ENCODE results near the gene DDX28. TPM values are rescaled to one million over a fixed set of nuclear protein-coding genes. Genes with fewer than 3 reads are reported as not detected.

Gene DDX28
- total and polyA plus RNA-seq, 2 donors (not counting 3 experiments of a cell fraction or from before 2014, with no cell fraction given) = 8.4 to 12.5 TPM

DNA sequence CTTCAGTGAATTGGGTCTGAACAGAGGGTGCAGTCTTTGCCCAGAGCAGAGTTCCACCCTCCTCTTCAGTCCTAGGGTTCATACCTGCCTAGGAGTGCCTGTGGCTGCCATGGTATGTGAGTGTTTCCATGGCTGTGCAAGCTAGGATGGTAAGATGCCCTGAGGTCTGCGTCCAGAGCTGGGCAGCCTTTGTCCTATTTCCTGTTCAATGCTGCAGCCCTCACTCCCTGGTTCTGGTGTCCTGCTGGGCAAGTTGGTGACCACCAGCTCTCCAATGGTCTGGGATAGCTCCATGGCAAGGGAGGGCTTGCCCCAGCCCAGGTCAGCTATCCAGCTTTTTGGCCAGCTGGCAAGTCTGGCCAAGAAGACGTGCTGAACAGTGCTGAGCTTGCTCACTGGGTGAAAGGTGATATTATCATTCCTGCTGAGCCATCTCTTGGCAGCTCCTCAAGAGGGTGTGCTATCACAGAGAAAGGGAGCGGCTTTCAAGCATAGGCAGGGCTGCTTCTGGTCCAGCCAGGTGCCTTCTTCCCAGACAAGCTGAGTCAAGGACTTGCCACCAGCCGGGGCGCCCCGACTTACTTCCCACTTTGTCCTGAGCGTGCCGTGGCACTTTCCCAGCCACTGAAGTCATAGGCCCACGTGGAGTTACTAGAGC, 49.1 kb upstream of the DDX28 start:
- Histone ChIP-seq H3K79me2 (ENCODE audit: control insufficient read depth, insufficient read depth, low read length) (no peaks in the 10 kb centered on the region), H3K9me1 (replicated peaks; ENCODE audit: control insufficient read depth, extremely low read depth, insufficient read depth, low read length) (no peaks in the 10 kb centered on the region), H3K9ac (replicated peaks; ENCODE audit: extremely low read depth, insufficient read depth, low read length) (no peak overlapping the region), H3K27me3 (ENCODE audit: control insufficient read depth in 2 of 2, insufficient read depth in 2 of 2, low read length in 2 of 2) (no peaks in the 10 kb centered on the region), H3K4me2 (ENCODE audit: insufficient read depth, low read length) (no peak overlapping the region), H3K27ac (ENCODE audit: insufficient read depth, low read depth, low read length) (no peak overlapping the region), H3K4me3 (replicated peaks in 1 of 3; ENCODE audit: insufficient read depth in 1 of 3, low read depth in 1 of 3, low read length in 3 of 3) (no peak overlapping the region), H3K4me1 (ENCODE audit: control insufficient read depth, extremely low read depth, insufficient read depth, low read length) (no peaks in the 10 kb centered on the region), H2AFZ (ENCODE audit: low read depth, low read length) (no peak overlapping the region), H3K9me3 (replicated peaks; ENCODE audit: control insufficient read depth, insufficient read depth, low read length) (no peaks in the 10 kb centered on the region), H4K20me1 (replicated peaks; ENCODE audit: control insufficient read depth, extremely low read depth, insufficient read depth, low read length) (no peaks in the 10 kb centered on the region), H3K36me3 (ENCODE audit: control insufficient read depth in 2 of 2, extremely low read depth in 1 of 2, insufficient read depth in 2 of 2, low read length in 2 of 2) (peaks cover 0 to 36% of the 10 kb centered on the region in 2 experiments)
- dilution Hi-C loops (cut with MboI; ENCODE audit: extremely low pct_ligation_motif_present, low sequenced_read_pairs) (no loop called here), intact Hi-C loops (cut with micrococcal nuclease) (no loop called here)
- no peak for FAIRE-seq
- POLR2A ChIA-PET = interaction anchor here (0.5 kb wide), 1 partner anchor 79 kb away, joined by 3 read pairs; no protein-coding TSS in a partner anchor
- TF ChIP-seq GATA2 (IDR thresholded peaks at IDR 0.05; ENCODE audit: insufficient read depth, insufficient read length, low read depth, low read length) (no peak), MYC (IDR thresholded peaks at IDR 0.05; ENCODE audit: low read depth, low read length) (no peak), POLR2A (IDR thresholded peaks at IDR 0.05; ENCODE audit: low read depth, low read length) (no peak), JUN (IDR thresholded peaks at IDR 0.05; ENCODE audit: borderline replicate concordance, insufficient read depth, insufficient read length, low read depth) (no peak), POLR2AphosphoS5 (IDR thresholded peaks at IDR 0.05; ENCODE audit: insufficient read depth, low read depth, low read length) (no peak), EZH2 (IDR thresholded peaks at IDR 0.05; ENCODE audit: borderline replicate concordance, low read depth, low read length, severe bottlenecking) (no peak), FOS (IDR thresholded peaks at IDR 0.05; ENCODE audit: borderline replicate concordance, insufficient read depth, low read length) (no peak)
- TF ChIP-seq, protein P1, sequence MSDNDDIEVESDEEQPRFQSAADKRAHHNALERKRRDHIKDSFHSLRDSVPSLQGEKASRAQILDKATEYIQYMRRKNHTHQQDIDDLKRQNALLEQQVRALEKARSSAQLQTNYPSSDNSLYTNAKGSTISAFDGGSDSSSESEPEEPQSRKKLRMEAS (IDR thresholded peaks at IDR 0.05; ENCODE audit: insufficient read depth, insufficient read length) = no peak
- TF ChIP-seq, protein P2, sequence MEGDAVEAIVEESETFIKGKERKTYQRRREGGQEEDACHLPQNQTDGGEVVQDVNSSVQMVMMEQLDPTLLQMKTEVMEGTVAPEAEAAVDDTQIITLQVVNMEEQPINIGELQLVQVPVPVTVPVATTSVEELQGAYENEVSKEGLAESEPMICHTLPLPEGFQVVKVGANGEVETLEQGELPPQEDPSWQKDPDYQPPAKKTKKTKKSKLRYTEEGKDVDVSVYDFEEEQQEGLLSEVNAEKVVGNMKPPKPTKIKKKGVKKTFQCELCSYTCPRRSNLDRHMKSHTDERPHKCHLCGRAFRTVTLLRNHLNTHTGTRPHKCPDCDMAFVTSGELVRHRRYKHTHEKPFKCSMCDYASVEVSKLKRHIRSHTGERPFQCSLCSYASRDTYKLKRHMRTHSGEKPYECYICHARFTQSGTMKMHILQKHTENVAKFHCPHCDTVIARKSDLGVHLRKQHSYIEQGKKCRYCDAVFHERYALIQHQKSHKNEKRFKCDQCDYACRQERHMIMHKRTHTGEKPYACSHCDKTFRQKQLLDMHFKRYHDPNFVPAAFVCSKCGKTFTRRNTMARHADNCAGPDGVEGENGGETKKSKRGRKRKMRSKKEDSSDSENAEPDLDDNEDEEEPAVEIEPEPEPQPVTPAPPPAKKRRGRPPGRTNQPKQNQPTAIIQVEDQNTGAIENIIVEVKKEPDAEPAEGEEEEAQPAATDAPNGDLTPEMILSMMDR (IDR thresholded peaks at IDR 0.05; ENCODE audit: extremely low read depth in 1 of 2, insufficient read depth in 1 of 2, low read depth in 1 of 2, low read length in 2 of 2) = no peak
- no peak for DNase-seq (ENCODE audit: low read depth, low spot score)
- no TSS peak for BruUV-seq (replicated peaks)
- CTCF ChIA-PET = interaction anchor here (1.0 to 3.6 kb wide), 3 partner anchors 12 to 158 kb away, joined by 3 to 12 read pairs (median 4); partner anchors contain the start of gene NFATC3
